GM12892 (cell line): ENCODE data around the gene WBP2NL.

Source experiments
- POLR2A ChIP-seq: IDR thresholded peaks from 2 replicates; pipeline ENCODE4 v1.6.1; 2011; ENCODE audit warnings: low read depth, low read length, control low read depth
- POLR2AphosphoS5 ChIP-seq: IDR thresholded peaks from 2 replicates; pipeline ENCODE4 v1.6.1; 2011; ENCODE audit warnings: low read depth, low read length, control low read depth
- TAF1 ChIP-seq: IDR thresholded peaks from 2 replicates; pipeline ENCODE4 v1.6.1; 2011; ENCODE audit warnings: low read depth, mild to moderate bottlenecking, control low read depth, low read length, borderline replicate concordance

DNA sequence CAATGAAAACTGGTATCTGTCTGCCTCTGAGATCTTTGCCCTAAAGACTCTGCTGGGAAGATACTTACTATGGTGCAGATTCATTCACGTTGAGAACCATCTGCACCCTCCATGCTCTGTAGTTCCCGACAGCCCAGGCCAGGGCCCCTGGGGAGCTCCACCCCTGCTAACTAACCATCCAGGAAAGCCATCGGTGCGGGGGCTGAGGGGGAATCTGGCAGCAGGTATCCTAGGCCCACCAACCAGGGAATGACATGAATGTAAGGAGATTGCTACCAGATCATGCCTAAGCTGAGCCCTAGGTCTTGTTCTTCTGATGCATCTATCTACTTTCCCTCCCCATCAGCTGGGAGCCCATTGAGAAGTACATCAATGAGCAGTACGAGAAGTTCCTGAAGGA, 11.3 kb upstream of the WBP2NL start:
- no peak for TF ChIP-seq POLR2A
- TF ChIP-seq POLR2AphosphoS5, result no peak
- no peak for TF ChIP-seq TAF1
